Measurements from ENCODE around the gene BMP7. TPM values are rescaled to one million over a fixed set of nuclear protein-coding genes. Genes with fewer than 3 reads are reported as not detected.
"Not testable (repeated sequence)": the region's sequence is repeated elsewhere in the genome, so short reads cannot be mapped to it uniquely, and the experiment has no call there.

The BMP7 gene
- total and polyA plus RNA-seq, 9 of the 15 experiments (the other 6 are each of a cell fraction or from before 2014, with no cell fraction given), result 0.18 TPM; not detected in 8

- H3K4me2 ChIP-seq (ENCODE audit: insufficient read depth, low read length); in situ Hi-C loops (cut with MboI); H4K20me1 ChIP-seq (replicated peaks; ENCODE audit: control insufficient read depth, insufficient read depth, low read length); DNase-seq (ENCODE audit: extremely low read depth in 1 of 4, low spot score in 3 of 4); BruUV-seq (replicated peaks); H2AFZ ChIP-seq (ENCODE audit: low read depth, low read length); POLR2A ChIA-PET; H3K4me3 ChIP-seq; H3K36me3 ChIP-seq (ENCODE audit: control insufficient read depth, insufficient read depth, low read length); FAIRE-seq; H3K4me1 ChIP-seq (replicated peaks in 1 of 2; ENCODE audit: control insufficient read depth in 2 of 2, insufficient read depth in 2 of 2, low read length in 2 of 2); intact Hi-C loops (cut with micrococcal nuclease); H3K9me3 ChIP-seq (replicated peaks; ENCODE audit: control insufficient read depth, insufficient read depth, low read depth, low read length); CTCF ChIA-PET (ENCODE audit: low intra/inter-chr PET ratio); H3K27ac ChIP-seq (ENCODE audit: extremely low read depth, low read depth, low read length); H3K9me1 ChIP-seq (ENCODE audit: control insufficient read depth, insufficient read depth, low read length); H3K79me2 ChIP-seq (ENCODE audit: control insufficient read depth, insufficient read depth, low read length); ATAC-seq; H3K9ac ChIP-seq (ENCODE audit: insufficient read depth in 1 of 2, low read depth in 2 of 2, low read length in 2 of 2): not testable (repeated sequence)
- WGBS (ENCODE audit: insufficient coverage, low coverage, missing lambda C conversion rate), result 6% methylated on average over 4 of the region's 4 CpGs
- peak in 1 of 3 experiments; percentile 91; a peak in 2 of 6 replicates for TF ChIP-seq ZBTB11 (CRISPR knock-in tag; IDR thresholded peaks at IDR 0.05)
- H3K27me3 ChIP-seq (ENCODE audit: control insufficient read depth in 2 of 2, insufficient read depth in 2 of 2, low read length in 2 of 2), result peaks cover 0 to 32% of the 10 kb centered on the region in 2 experiments; a peak in 3 of 5 replicates
These were observed 27.1 kb downstream of the BMP7 start for GRCh38 chr20:57239324-57239723.

Measured in K562 (cell line).